ENCODE results near the gene WDR26. TPM values are rescaled to one million over a fixed set of nuclear protein-coding genes. Genes with fewer than 3 reads are reported as not detected.
"Not testable (repeated sequence)": the region's sequence is repeated elsewhere in the genome, so short reads cannot be mapped to it uniquely, and the experiment has no call there.

WDR26 gene
- total and polyA plus RNA-seq, 2 of the 4 experiments (the other 2 are of a cell fraction) = 23.8 to 46.4 TPM

DNA sequence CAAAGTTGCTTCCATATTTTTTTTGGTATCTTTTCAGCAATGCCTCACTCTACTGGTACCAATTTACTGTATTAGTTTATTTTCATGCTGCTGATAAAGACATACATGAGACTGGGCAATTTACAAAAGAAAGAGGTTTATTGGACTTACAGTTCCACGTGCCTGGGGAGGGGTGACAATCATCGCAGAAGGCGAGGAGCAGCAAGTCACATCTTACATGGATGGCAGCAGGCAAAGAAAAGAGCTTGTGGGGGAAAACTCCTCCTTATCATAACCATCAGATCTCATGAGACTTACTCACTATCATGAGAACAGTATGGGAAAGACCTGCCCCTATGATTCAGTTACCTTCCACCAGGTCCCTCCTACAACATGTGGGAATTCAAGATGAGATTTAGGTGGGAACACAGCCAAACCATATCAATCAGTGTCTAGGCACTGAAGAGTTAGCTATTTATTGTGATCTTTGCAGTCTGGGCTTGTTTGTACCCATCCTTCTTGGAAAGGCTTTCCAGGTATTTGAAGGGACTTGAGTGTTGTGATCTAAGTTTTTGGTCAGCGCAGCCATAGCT is 46.4 kb upstream of the WDR26 start:
- WGBS, 2 experiments (ENCODE audit: extremely low coverage in 2 of 2, insufficient read length in 1 of 2) = no CpG with 5 or more reads among the region's 4 CpGs
- H3K36me3 ChIP-seq (ENCODE audit: control insufficient read depth, insufficient read depth, low read length); H4K5ac ChIP-seq (ENCODE audit: low read depth, low read length); CTCF ChIA-PET; H3K4me1 ChIP-seq (ENCODE audit: control insufficient read depth, insufficient read depth, low read length); dilution Hi-C loops (cut with HindIII; ENCODE audit: low sequenced_read_pairs, unreplicated experiment); H4K8ac ChIP-seq (ENCODE audit: low read depth in 2 of 2, low read length in 2 of 2); H2AK5ac ChIP-seq (ENCODE audit: low read depth, low read length); H3K9ac ChIP-seq (ENCODE audit: low read depth, low read length); H2AFZ ChIP-seq (replicated peaks; ENCODE audit: low read length, poor library complexity); H2BK5ac ChIP-seq (ENCODE audit: low read depth, low read length, poor library complexity, severe bottlenecking); H2BK20ac ChIP-seq (ENCODE audit: low read depth, low read length); H3K4me3 ChIP-seq (ENCODE audit: insufficient read depth, low read depth, low read length); H3K79me1 ChIP-seq (ENCODE audit: low read depth in 1 of 2, low read length in 2 of 2); H4K91ac ChIP-seq (ENCODE audit: insufficient read depth, low read depth, low read length); intact Hi-C loops (cut with micrococcal nuclease); H3K9me3 ChIP-seq (ENCODE audit: control insufficient read depth, insufficient read depth, low read length); H4K20me1 ChIP-seq (ENCODE audit: insufficient read depth, low read length); H2BK15ac ChIP-seq (ENCODE audit: low read depth, low read length); H3K9me1 ChIP-seq (ENCODE audit: insufficient read depth, low read length); H3K27ac ChIP-seq (ENCODE audit: insufficient read depth, low read length); H2BK120ac ChIP-seq (ENCODE audit: low read depth, low read length); ATAC-seq (ENCODE audit: low read depth); H3K56ac ChIP-seq (ENCODE audit: extremely low read depth, insufficient read depth, low read length); H3K4ac ChIP-seq (ENCODE audit: low read depth, low read length); H3K4me2 ChIP-seq (ENCODE audit: low read depth, low read length); DNase-seq; BruUV-seq (replicated peaks); H2AK9ac ChIP-seq (replicated peaks; ENCODE audit: low read depth, low read length, poor library complexity); H3K27me3 ChIP-seq (ENCODE audit: control insufficient read depth, insufficient read depth, low read length); H3K18ac ChIP-seq (ENCODE audit: low read depth, low read length); H3K14ac ChIP-seq (replicated peaks; ENCODE audit: low read depth, low read length); H3K23ac ChIP-seq (ENCODE audit: low read depth, low read length): not testable (repeated sequence)
- POLR2A ChIA-PET (ENCODE audit: unreplicated experiment) = interaction anchor here (0.5 kb wide), 1 partner anchor 62 kb away, joined by 3 read pairs; no protein-coding TSS in a partner anchor
- in situ Hi-C loops (cut with MboI; ENCODE audit: low sequenced_read_pairs) = loop anchor here (25.0 kb wide), 1 partner anchor 931 kb away; no protein-coding TSS in a partner anchor

DNA sequence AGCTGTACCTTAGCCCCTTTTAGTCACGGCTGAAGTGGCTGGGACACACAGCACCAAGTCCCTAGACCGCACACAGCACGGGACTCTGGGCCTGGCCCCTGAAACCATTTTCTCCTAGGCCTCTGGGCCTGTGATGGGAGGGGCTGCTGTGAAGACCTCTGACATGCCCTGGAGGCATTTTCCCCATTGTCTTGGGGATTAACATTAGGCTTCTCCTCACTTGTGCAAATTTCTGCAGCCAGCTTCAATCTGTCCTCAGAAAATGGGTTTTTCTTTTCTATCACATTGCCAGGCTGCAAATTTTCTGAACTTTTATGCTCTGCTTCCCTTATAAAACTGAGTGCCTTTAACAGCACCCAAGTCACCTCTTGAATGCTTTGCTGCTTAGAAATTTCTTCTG is 45.6 kb upstream of the WDR26 start:
- H3K14ac ChIP-seq (replicated peaks; ENCODE audit: low read depth, low read length); H3K23ac ChIP-seq (ENCODE audit: low read depth, low read length); H2BK20ac ChIP-seq (ENCODE audit: low read depth, low read length); H3K79me1 ChIP-seq (ENCODE audit: low read depth in 1 of 2, low read length in 2 of 2); H4K20me1 ChIP-seq (ENCODE audit: insufficient read depth, low read length); H2BK120ac ChIP-seq (ENCODE audit: low read depth, low read length); H2AK9ac ChIP-seq (replicated peaks; ENCODE audit: low read depth, low read length, poor library complexity); H3K36me3 ChIP-seq (ENCODE audit: control insufficient read depth, insufficient read depth, low read length); intact Hi-C loops (cut with micrococcal nuclease); H2AK5ac ChIP-seq (ENCODE audit: low read depth, low read length); H3K9me3 ChIP-seq (ENCODE audit: control insufficient read depth, insufficient read depth, low read length); H3K27ac ChIP-seq (ENCODE audit: insufficient read depth, low read length); dilution Hi-C loops (cut with HindIII; ENCODE audit: low sequenced_read_pairs, unreplicated experiment); H2BK5ac ChIP-seq (ENCODE audit: low read depth, low read length, poor library complexity, severe bottlenecking); H3K4me2 ChIP-seq (ENCODE audit: low read depth, low read length); H2AFZ ChIP-seq (replicated peaks; ENCODE audit: low read length, poor library complexity); CTCF ChIA-PET; H4K91ac ChIP-seq (ENCODE audit: insufficient read depth, low read depth, low read length); H3K27me3 ChIP-seq (ENCODE audit: control insufficient read depth, insufficient read depth, low read length); DNase-seq; H3K9me1 ChIP-seq (ENCODE audit: insufficient read depth, low read length); H3K4ac ChIP-seq (ENCODE audit: low read depth, low read length); H3K4me3 ChIP-seq (ENCODE audit: insufficient read depth, low read depth, low read length); BruUV-seq (replicated peaks); H3K56ac ChIP-seq (ENCODE audit: extremely low read depth, insufficient read depth, low read length); POLR2A ChIA-PET (ENCODE audit: unreplicated experiment); H3K4me1 ChIP-seq (ENCODE audit: control insufficient read depth, insufficient read depth, low read length); H3K18ac ChIP-seq (ENCODE audit: low read depth, low read length); H4K5ac ChIP-seq (ENCODE audit: low read depth, low read length); H2BK15ac ChIP-seq (ENCODE audit: low read depth, low read length); H3K9ac ChIP-seq (ENCODE audit: low read depth, low read length); H4K8ac ChIP-seq (ENCODE audit: low read depth in 2 of 2, low read length in 2 of 2); ATAC-seq (ENCODE audit: low read depth): not testable (repeated sequence)
- in situ Hi-C loops (cut with MboI; ENCODE audit: low sequenced_read_pairs) = loop anchor here (25.0 kb wide), 1 partner anchor 932 kb away; no protein-coding TSS in a partner anchor
- whole genome bisulfite sequencing, 2 experiments (ENCODE audit: extremely low coverage in 2 of 2, insufficient read length in 1 of 2) = no CpG with 5 or more reads among the region's 3 CpGs
